Choroid plexus epithelial cell (primary cell): ENCODE data around the gene WDR43.

ENCODE experiments used
- DNase-seq: peaks from one replicate; pipeline ENCODE4 v3.0.0-alpha.2; 2010; ENCODE audit warnings: low read depth
- H3K4me3 ChIP-seq: 2 replicates; pipeline ENCODE4 v1.5.1; 2011; ENCODE audit warnings: low read depth, mild to moderate bottlenecking, control low read depth, low read length, moderate library complexity
- CTCF ChIP-seq: conservative IDR thresholded peaks from 2 replicates; pipeline ENCODE4 v1.5.1; 2011; ENCODE audit warnings: low read depth, mild to moderate bottlenecking, control low read depth, inconsistent platforms, low read length, moderate library complexity

The WDR43 gene

DNA sequence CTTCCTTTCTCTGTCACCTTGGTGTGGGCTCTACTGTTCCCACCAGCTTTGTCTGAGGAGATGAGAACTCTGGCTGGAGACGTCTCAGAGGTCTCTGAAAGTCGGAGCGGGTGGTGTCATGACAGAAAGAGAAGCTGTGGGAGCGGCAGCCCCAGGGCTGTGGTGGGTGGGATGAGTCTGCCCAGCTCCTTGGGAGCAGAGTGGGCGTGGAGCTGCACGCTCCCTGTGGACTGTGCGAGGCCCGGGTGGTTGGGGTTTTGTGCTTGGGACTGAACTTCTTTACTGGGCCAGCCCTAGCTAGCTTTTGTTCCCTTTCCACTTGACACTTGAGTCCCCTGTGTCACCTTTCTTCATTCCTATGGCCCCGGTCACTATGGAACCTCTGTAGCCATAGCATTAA, 97.0 kb downstream of the WDR43 start:
- no peak for DNase-seq
- no peak for TF ChIP-seq CTCF
- H3K4me3 ChIP-seq = no peak overlapping the region

DNA sequence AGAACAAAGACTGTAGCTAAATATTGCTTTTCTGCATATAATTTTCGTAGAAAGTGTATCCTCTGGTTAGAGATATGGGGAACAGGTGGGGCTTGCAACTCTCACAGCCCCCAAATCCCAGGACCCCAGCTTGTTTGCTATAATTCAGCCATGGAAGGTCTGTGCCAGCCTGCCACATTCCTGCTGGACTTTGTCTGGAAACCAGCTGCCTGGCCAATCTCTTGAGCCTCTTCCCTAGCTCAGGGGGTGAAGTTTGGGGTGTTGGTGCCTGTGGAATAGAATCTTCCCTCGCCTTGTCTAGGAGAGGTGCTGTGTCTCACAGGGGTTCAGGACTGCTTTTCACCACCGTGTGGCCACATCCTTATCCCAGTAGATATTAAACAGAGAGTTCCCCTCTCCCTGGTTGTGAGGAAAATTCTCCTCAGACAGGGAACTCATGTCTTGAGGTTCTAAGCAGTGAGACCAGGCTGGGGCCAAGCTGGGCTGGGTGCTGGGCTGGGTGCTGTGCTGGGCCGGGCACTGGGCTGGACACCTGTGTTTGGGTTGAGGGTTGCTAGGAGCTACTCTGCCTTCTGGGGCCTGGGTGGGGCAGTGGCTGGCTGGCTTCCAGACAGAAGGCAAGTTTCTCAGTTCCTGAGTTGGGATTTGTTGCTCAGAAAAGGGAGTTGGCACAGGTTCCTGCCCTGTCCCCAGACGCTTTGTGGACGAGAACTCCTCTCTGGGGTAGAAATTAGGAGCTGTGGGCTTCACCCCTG, 98.9 kb downstream of the WDR43 start:
- DNase-seq = no peak
- TF ChIP-seq CTCF = no peak
- no peak overlapping the region for H3K4me3 ChIP-seq

DNA sequence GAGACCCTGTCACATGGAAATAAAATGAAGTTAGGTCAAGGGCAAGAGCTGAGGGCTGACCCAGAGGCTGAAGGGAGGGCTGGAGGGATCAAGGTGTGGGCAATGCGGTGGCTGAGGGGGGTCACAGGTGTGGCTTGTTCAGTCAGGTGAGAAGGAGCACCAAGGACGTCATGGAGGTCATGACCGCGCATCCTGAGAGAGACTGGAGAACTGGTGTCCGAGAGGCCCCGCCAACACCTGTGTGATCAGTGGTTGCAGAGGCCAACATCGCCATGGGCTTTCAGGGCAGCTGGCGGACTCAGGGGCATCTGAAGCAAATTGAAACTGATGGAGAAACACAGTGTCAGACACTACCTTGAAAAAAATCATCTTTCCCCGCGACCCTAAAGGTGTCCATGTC, 99.6 kb downstream of the WDR43 start:
- DNase-seq = no peak
- no peak for TF ChIP-seq CTCF

GRCh38 chr2:28994679-28995078, 100.2 kb downstream of the WDR43 start:
- DNase-seq = no peak
- TF ChIP-seq CTCF = no peak

More for the DNA sequence above, 99.6 kb downstream of the WDR43 start:
- no peak overlapping the region for H3K4me3 ChIP-seq

GRCh38 chr2:28995765-28996750, 101.6 kb downstream of the WDR43 start:
- no peak for TF ChIP-seq CTCF
- no peak for DNase-seq

More at GRCh38 chr2:28994679-28995078, 100.2 kb downstream of the WDR43 start:
- no peak overlapping the region for H3K4me3 ChIP-seq

GRCh38 chr2:28997237-28997846, 102.9 kb downstream of the WDR43 start:
- TF ChIP-seq CTCF = no peak
- no peak overlapping the region for H3K4me3 ChIP-seq
- DNase-seq = no peak

More at GRCh38 chr2:28995765-28996750, 101.6 kb downstream of the WDR43 start:
- no peak overlapping the region for H3K4me3 ChIP-seq
